A673 (cell line): ENCODE measurements around the gene CFAP73. TPM values are rescaled to one million over a fixed set of nuclear protein-coding genes. Genes with fewer than 3 reads are reported as not detected.

ENCODE experiments used
- BruUV-seq: library from RNA; stranded (reverse); fragments of 400-500 nt; replicated peaks from 2 replicates; lab custom pipeline; 2021; lab: Mats Ljungman, UMichigan
- CTCF ChIA-PET: fragments of 300-600 bp; sonication (Branson Sonifier 250); formaldehyde crosslinking; loops from one replicate; lab custom pipeline; 2022; ENCODE audit warnings: antibody characterized with exemption; lab: Charles Lee
- POLR2A ChIA-PET: fragments of 300-600 bp; sonication (Branson Sonifier 250); formaldehyde crosslinking; loops from one replicate; lab custom pipeline; 2022; ENCODE audit warnings: antibody characterized with exemption; ENCODE audit not compliant: low non-redundant PET; lab: Charles Lee
- DNase-seq: peaks from one replicate; pipeline ENCODE4 v3.0.0-alpha.2; 2015; ENCODE audit warnings: low spot score
- H3K27ac ChIP-seq: fragments of 200-600 bp; sonication (generic); 2 replicates; pipeline ENCODE4 v1.5.1; 2016; ENCODE audit warnings: mixed run types, low read depth, mild to moderate bottlenecking, mixed read lengths, antibody characterized with exemption, low read length; ENCODE audit not compliant: poor library complexity, severe bottlenecking
- H3K27me3 ChIP-seq: fragments of 200-600 bp; sonication (generic); replicated peaks from 2 replicates; pipeline ENCODE4 v1.6.1; 2017; ENCODE audit warnings: mixed run types, low read depth, mild to moderate bottlenecking, mixed read lengths, antibody characterized with exemption, low read length; ENCODE audit not compliant: insufficient read depth, poor library complexity
- H3K36me3 ChIP-seq: fragments of 200-600 bp; sonication (generic); 2 replicates; pipeline ENCODE4 v1.6.1; 2016; ENCODE audit warnings: mixed run types, mild to moderate bottlenecking, mixed read lengths, antibody characterized with exemption, low read length; ENCODE audit not compliant: insufficient read depth, poor library complexity, severe bottlenecking
- H3K4me1 ChIP-seq: fragments of 200-600 bp; sonication (generic); 2 replicates; pipeline ENCODE4 v1.6.1; 2017; ENCODE audit warnings: mixed run types, mild to moderate bottlenecking, mixed read lengths, antibody characterized with exemption, low read length; ENCODE audit not compliant: insufficient read depth, poor library complexity, severe bottlenecking
- H3K4me3 ChIP-seq: fragments of 200-600 bp; sonication (generic); 2 replicates; pipeline ENCODE4 v1.5.1; 2016; ENCODE audit warnings: low read depth, mixed run types, mild to moderate bottlenecking, mixed read lengths, low read length; ENCODE audit not compliant: poor library complexity, severe bottlenecking
- H3K9me3 ChIP-seq: fragments of 200-600 bp; sonication (generic); 2 replicates; pipeline ENCODE4 v1.6.1; 2016; ENCODE audit warnings: mixed run types, low read depth, mild to moderate bottlenecking, mixed read lengths, antibody characterized with exemption, low read length; ENCODE audit not compliant: poor library complexity, severe bottlenecking
- EZH2 ChIP-seq: fragments of 200-600 bp; sonication (generic); IDR thresholded peaks from 2 replicates; pipeline ENCODE4 v1.6.1; 2017; ENCODE audit warnings: borderline replicate concordance, low read depth, mild to moderate bottlenecking, mixed read lengths, antibody characterized with exemption, low read length; ENCODE audit not compliant: poor library complexity, severe bottlenecking
- intact Hi-C: fragments of 100-400 bp; cut with micrococcal nuclease; formaldehyde crosslinking; loops from one replicate; pipeline ENCODE4 v1.10.0; 2022; ENCODE audit not compliant: unreplicated experiment
- total RNA-seq: library from RNA; stranded (reverse); gene quantifications from 2 replicates; pipeline ENCODE4 v1.2.3, GENCODE V29; 2021
- TF ChIP-seq, protein P1 (sequence below): fragments of 300-800, 200-600 bp; sonication (generic); conservative IDR thresholded peaks from 2 replicates; pipeline ENCODE4 v1.5.1; 2017; ENCODE audit warnings: low read depth, mild to moderate bottlenecking, antibody characterized with exemption, low read length, moderate library complexity, mixed read lengths

The CFAP73 gene
- total RNA-seq, 1 experiment from 2014 or later: not detected

GRCh38 chr12:113102811-113103210 lies 46.7 kb upstream of the CFAP73 start:
- no peak for TF ChIP-seq EZH2
- TF ChIP-seq, protein P1, sequence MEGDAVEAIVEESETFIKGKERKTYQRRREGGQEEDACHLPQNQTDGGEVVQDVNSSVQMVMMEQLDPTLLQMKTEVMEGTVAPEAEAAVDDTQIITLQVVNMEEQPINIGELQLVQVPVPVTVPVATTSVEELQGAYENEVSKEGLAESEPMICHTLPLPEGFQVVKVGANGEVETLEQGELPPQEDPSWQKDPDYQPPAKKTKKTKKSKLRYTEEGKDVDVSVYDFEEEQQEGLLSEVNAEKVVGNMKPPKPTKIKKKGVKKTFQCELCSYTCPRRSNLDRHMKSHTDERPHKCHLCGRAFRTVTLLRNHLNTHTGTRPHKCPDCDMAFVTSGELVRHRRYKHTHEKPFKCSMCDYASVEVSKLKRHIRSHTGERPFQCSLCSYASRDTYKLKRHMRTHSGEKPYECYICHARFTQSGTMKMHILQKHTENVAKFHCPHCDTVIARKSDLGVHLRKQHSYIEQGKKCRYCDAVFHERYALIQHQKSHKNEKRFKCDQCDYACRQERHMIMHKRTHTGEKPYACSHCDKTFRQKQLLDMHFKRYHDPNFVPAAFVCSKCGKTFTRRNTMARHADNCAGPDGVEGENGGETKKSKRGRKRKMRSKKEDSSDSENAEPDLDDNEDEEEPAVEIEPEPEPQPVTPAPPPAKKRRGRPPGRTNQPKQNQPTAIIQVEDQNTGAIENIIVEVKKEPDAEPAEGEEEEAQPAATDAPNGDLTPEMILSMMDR: no peak
- H3K4me1 ChIP-seq: peaks cover 10% of the 10 kb centered on the region
- no peak for DNase-seq
- no peak overlapping the region for H3K4me3 ChIP-seq
- intact Hi-C loops: no loop called here
- H3K9me3 ChIP-seq: no peaks in the 10 kb centered on the region
- no peak overlapping the region for H3K27ac ChIP-seq
- ChIA-PET POLR2A (no interaction called here), CTCF (no interaction called here)
- no peaks in the 10 kb centered on the region for H3K36me3 ChIP-seq
- BruUV-seq: no TSS peak
- H3K27me3 ChIP-seq: no peaks in the 10 kb centered on the region

DNA sequence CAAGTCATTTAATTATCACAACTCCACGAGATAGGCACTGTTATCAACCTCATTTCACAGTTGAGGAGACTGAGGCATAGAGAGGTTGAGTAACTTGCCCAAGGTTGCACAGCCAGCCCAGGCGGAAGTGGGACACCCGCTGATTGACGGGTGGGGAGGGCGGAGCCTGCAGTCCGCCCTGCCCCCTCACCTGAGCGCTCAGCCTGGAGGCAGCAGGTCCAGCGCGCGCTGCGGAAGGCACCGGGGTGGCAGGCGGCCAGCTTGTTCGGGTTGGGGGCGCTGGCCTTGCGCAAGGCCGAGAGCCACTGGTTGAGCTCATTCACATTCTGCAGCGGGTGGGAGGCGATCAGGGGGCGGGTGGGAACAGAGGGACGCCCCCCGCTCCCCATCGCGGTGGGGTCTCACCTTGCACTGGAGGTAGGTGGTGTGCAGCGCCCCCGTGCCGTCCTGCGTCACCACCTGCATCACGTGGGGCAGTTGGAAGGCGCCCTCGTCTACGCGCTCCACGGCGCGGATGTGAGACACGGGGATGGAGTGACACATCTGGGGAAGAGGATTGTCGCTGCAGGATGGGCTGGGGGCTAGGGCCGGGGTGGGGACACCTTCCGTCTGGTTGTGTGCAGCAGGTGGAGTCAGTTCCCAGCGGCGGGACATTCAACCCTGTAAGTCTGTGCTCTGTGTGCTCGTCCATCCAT lies 45.6 kb upstream of the CFAP73 start:
- Histone ChIP-seq H3K4me3 (no peak overlapping the region), H3K27me3 (no peaks in the 10 kb centered on the region), H3K36me3 (no peaks in the 10 kb centered on the region), H3K9me3 (no peaks in the 10 kb centered on the region), H3K27ac (no peak overlapping the region), H3K4me1 (peaks cover 2% of the 10 kb centered on the region)
- no TSS peak for BruUV-seq
- no peak for DNase-seq
- ChIA-PET POLR2A (no interaction called here), CTCF (no interaction called here)
- intact Hi-C loops: no loop called here
- TF ChIP-seq EZH2: no peak

- DNase-seq: no peak
- Histone ChIP-seq H3K9me3 (no peaks in the 10 kb centered on the region), H3K4me1 (no peaks in the 10 kb centered on the region), H3K27me3 (no peaks in the 10 kb centered on the region), H3K36me3 (no peaks in the 10 kb centered on the region), H3K27ac (no peak overlapping the region), H3K4me3 (no peak overlapping the region)
- no TSS peak for BruUV-seq
- ChIA-PET POLR2A (no interaction called here), CTCF (no interaction called here)
- intact Hi-C loops: no loop called here
- no peak for TF ChIP-seq EZH2
- TF ChIP-seq, protein P1: no peak
Observed at GRCh38 chr12:113104953-113105510, 44.5 kb upstream of the CFAP73 start.
